HepG2 (cell line): ENCODE data around the gene CDK3. TPM values are rescaled to one million over a fixed set of nuclear protein-coding genes. Genes with fewer than 3 reads are reported as not detected.

Experiments used
- ARHGAP35 ChIP-seq: sonication (generic); formaldehyde crosslinking; IDR thresholded peaks from 2 replicates; pipeline ENCODE4 v1.9.0; 2022; ENCODE audit warnings: mild to moderate bottlenecking, inconsistent platforms, moderate library complexity, missing genetic modification reagents, borderline replicate concordance
- ARID5B ChIP-seq: IDR thresholded peaks from 2 replicates; pipeline ENCODE4 v1.4.0; 2020; ENCODE audit warnings: mild to moderate bottlenecking, missing genetic modification reagents
- ATF1 ChIP-seq: IDR thresholded peaks from 2 replicates; pipeline ENCODE4 v1.6.1; 2016; ENCODE audit warnings: mild to moderate bottlenecking, control low read depth
- DDIT3 ChIP-seq: sonication (generic); formaldehyde crosslinking; IDR thresholded peaks from 2 replicates; pipeline ENCODE4 v1.4.0; 2020; ENCODE audit warnings: mild to moderate bottlenecking, missing genetic modification reagents
- DRAP1 ChIP-seq: IDR thresholded peaks from 2 replicates; pipeline ENCODE4 v1.6.1; 2016; ENCODE audit warnings: missing genetic modification reagents, missing compliant biosample characterization
- ELF4 ChIP-seq: sonication (generic); formaldehyde crosslinking; IDR thresholded peaks from 2 replicates; pipeline ENCODE4 v1.5.0; 2020; ENCODE audit warnings: missing genetic modification reagents, mild to moderate bottlenecking, moderate library complexity, borderline replicate concordance
- HDAC2 ChIP-seq: sonication (generic); formaldehyde crosslinking; IDR thresholded peaks from 2 replicates; pipeline ENCODE4 v1.4.0; 2020; ENCODE audit warnings: missing genetic modification reagents
- IRX3 ChIP-seq: sonication (generic); formaldehyde crosslinking; IDR thresholded peaks from 2 replicates; pipeline ENCODE4 v1.8.1; 2023; ENCODE audit warnings: mild to moderate bottlenecking, low read depth, missing genetic modification reagents, borderline replicate concordance
- KLF15 ChIP-seq: sonication (generic); formaldehyde crosslinking; IDR thresholded peaks from 2 replicates; pipeline ENCODE4 v1.8.1; 2023; ENCODE audit warnings: borderline replicate concordance, mild to moderate bottlenecking, inconsistent platforms, missing genetic modification reagents, mixed read lengths
- MZF1 ChIP-seq: sonication (generic); formaldehyde crosslinking; IDR thresholded peaks from 2 replicates; pipeline ENCODE4 v1.8.1; 2023; ENCODE audit warnings: mild to moderate bottlenecking, missing genetic modification reagents, borderline replicate concordance
- NCOA1 ChIP-seq: sonication (generic); formaldehyde crosslinking; IDR thresholded peaks from 2 replicates; pipeline ENCODE4 v1.9.0; 2021; ENCODE audit warnings: missing genetic modification reagents
- NR2F6 ChIP-seq, 2 experiments: IDR thresholded peaks; 2 replicates each; pipeline ENCODE4 v1.6.1; 2016; ENCODE audit warnings: antibody characterized with exemption in 1 of 2, mild to moderate bottlenecking in 1 of 2
- STAG1 ChIP-seq: sonication (generic); formaldehyde crosslinking; IDR thresholded peaks from 2 replicates; pipeline ENCODE4 v1.4.0; 2020; ENCODE audit warnings: missing genetic modification reagents
- TERF1 ChIP-seq: sonication (generic); formaldehyde crosslinking; IDR thresholded peaks from 2 replicates; pipeline ENCODE4 v1.8.0; 2022; ENCODE audit warnings: mild to moderate bottlenecking, missing genetic modification reagents, moderate library complexity
- THAP11 ChIP-seq: IDR thresholded peaks from 2 replicates; pipeline ENCODE4 v1.6.1; 2016; ENCODE audit warnings: missing biosample characterization, missing genetic modification reagents
- ZNF619 ChIP-seq: sonication (generic); formaldehyde crosslinking; IDR thresholded peaks from 2 replicates; pipeline ENCODE4 v1.4.0; 2020; ENCODE audit warnings: mild to moderate bottlenecking, missing genetic modification reagents
- ZNF775 ChIP-seq: sonication (generic); formaldehyde crosslinking; IDR thresholded peaks from 2 replicates; pipeline ENCODE4 v1.4.0; 2020; ENCODE audit warnings: missing genetic modification reagents, mild to moderate bottlenecking, moderate library complexity, borderline replicate concordance
- polyA plus RNA-seq, 8 experiments: library from polyadenylated mRNA; depleted of rRNA in 3 of 8; stranded (reverse) in 7 of 8; unstranded in 1 of 8; fragments of >200 nt; fragmentation: Illumina TruSeq in 4 of 8; extraction: Trizol in 4 of 8; gene quantifications; 2 replicates each; pipeline versions ENCODE4 v1.2.1 to v1.2.3, GENCODE V29; 2011 to 2016; ENCODE audit warnings: low read depth in 4 of 8, missing spikeins in 1 of 8, mixed read lengths in 1 of 8; ENCODE audit not compliant: insufficient read depth in 1 of 8
- total RNA-seq, 5 experiments: library from RNA; depleted of rRNA; stranded (reverse); fragments of >200 nt; fragmentation: Illumina TruSeq; extraction: Trizol; gene quantifications; 2 replicates each; pipeline ENCODE4 v1.2.3, GENCODE V29; 2016; ENCODE audit warnings: low read depth in 1 of 5
- TF ChIP-seq, protein P1 (sequence below): sonication (generic); formaldehyde crosslinking; conservative IDR thresholded peaks from 2 replicates; pipeline ENCODE4 v1.8.0; 2022; ENCODE audit warnings: missing genetic modification reagents
- TF ChIP-seq, protein P2 (sequence below): sonication (generic); formaldehyde crosslinking; IDR thresholded peaks from 2 replicates; pipeline ENCODE4 v1.8.0; 2022; ENCODE audit warnings: low read depth, missing genetic modification reagents

Gene CDK3
- total and polyA plus RNA-seq, 2 of the 13 experiments (the other 11 are each of a cell fraction or from before 2014, with no cell fraction given): 5.8 to 11.4 TPM

DNA sequence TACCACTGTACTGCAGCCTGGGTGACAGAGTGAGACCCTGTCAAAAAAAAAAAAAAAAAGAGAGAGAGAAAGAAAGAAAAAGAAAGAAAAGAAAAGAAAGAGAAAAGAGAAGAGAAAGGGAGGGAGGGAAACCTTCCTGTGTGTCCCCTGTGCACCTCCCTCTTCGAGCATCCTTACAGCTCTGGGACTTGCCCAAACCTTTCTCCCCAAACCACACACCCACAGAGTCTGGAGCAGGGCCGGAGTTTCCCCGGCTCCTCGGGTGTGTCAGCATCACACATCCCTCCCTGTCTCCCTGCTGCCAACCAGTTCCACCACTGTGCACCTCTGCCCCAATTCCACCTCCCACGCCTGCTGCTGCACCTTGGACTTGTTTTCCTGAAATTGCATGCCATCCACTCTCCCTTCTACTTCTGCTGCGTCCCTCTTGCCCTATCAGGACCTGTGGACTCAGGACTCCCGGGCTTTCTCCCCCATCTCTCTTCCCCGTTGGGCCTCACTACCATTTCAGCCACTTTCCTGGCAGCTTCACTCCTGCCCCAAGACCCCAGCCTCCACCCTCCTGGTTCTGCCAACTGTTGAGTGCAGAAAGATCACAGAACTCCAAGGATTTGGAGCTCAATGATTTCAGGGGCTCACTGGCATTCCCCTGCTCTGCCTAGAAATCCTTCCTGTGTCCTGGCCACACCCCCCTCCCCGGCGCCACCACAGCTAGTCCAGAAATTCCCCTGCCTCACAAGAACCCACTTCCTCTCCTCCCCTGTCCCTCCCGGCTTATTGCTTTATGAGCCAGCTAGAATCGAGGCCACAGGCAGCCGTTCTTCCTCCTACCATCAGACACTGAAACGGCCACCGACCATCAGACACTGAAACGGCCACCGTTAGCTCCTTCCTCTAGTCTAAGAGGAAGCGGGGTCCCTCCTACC, 3.7 kb upstream of the CDK3 start (continued):
- TF ChIP-seq HDAC2: peak; percentile 94
- no peak for TF ChIP-seq DDIT3 (CRISPR knock-in tag)
- no peak for TF ChIP-seq TERF1
- TF ChIP-seq ARID5B (CRISPR knock-in tag): peak; percentile 95
- no peak for TF ChIP-seq ATF1 (CRISPR knock-in tag)
- TF ChIP-seq ZNF775: peak; percentile 71; the same call in 1 of the 2 replicates
- TF ChIP-seq, protein P1, sequence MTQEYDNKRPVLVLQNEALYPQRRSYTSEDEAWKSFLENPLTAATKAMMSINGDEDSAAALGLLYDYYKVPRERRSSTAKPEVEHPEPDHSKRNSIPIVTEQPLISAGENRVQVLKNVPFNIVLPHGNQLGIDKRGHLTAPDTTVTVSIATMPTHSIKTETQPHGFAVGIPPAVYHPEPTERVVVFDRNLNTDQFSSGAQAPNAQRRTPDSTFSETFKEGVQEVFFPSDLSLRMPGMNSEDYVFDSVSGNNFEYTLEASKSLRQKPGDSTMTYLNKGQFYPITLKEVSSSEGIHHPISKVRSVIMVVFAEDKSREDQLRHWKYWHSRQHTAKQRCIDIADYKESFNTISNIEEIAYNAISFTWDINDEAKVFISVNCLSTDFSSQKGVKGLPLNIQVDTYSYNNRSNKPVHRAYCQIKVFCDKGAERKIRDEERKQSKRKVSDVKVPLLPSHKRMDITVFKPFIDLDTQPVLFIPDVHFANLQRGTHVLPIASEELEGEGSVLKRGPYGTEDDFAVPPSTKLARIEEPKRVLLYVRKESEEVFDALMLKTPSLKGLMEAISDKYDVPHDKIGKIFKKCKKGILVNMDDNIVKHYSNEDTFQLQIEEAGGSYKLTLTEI (CRISPR knock-in tag): no peak
- TF ChIP-seq KLF15 (CRISPR knock-in tag): no peak
- TF ChIP-seq STAG1 (CRISPR knock-in tag): peak; percentile 18; the same call in 1 of the 2 replicates
- TF ChIP-seq ARHGAP35 (CRISPR knock-in tag): no peak; the same call in 1 of the 2 replicates
- TF ChIP-seq THAP11 (CRISPR knock-in tag): peak; percentile 59
- no peak for TF ChIP-seq IRX3
- TF ChIP-seq, protein P2, sequence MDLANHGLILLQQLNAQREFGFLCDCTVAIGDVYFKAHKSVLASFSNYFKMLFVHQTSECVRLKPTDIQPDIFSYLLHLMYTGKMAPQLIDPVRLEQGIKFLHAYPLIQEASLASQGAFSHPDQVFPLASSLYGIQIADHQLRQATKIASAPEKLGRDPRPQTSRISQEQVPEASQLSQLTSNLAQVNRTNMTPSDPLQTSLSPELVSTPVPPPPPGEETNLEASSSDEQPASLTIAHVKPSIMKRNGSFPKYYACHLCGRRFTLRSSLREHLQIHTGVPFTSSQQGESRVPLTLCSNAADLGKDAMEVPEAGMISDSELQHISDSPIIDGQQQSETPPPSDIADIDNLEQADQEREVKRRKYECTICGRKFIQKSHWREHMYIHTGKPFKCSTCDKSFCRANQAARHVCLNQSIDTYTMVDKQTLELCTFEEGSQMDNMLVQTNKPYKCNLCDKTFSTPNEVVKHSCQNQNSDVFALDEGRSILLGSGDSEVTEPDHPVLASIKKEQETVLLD (CRISPR knock-in tag): no peak
- TF ChIP-seq MZF1 (CRISPR knock-in tag): peak; percentile 58; the same call in 1 of the 2 replicates
- TF ChIP-seq DRAP1: peak; percentile 88
- TF ChIP-seq ELF4 (CRISPR knock-in tag): 0 out of 2 replicates have a peak, but pooled peaks have one; percentile 52
- TF ChIP-seq NCOA1: no peak
- peak; percentile 76 for TF ChIP-seq NR2F6 (IDR thresholded peaks at IDR 0.05)
- TF ChIP-seq NR2F6 (CRISPR knock-in tag; IDR thresholded peaks at IDR 0.05): peak; percentile 81
- no peak for TF ChIP-seq ZNF619 (CRISPR knock-in tag)
